22Rv1 (cell line): ENCODE results near the gene SCEL.

ENCODE experiments used
- H3K27ac ChIP-seq: fragments of 450-650 bp; 2 replicates; pipeline ENCODE4 v1.5.1; 2017
- ZFX ChIP-seq: fragments of 450-650 bp; IDR thresholded peaks from 2 replicates; pipeline ENCODE4 v1.6.1; 2017; ENCODE audit warnings: antibody characterized with exemption, borderline replicate concordance
- TF ChIP-seq, protein P1 (sequence below): fragments of 450-650 bp; IDR thresholded peaks from 2 replicates; pipeline ENCODE4 v1.5.1; 2017; ENCODE audit warnings: mild to moderate bottlenecking

The SCEL gene

DNA sequence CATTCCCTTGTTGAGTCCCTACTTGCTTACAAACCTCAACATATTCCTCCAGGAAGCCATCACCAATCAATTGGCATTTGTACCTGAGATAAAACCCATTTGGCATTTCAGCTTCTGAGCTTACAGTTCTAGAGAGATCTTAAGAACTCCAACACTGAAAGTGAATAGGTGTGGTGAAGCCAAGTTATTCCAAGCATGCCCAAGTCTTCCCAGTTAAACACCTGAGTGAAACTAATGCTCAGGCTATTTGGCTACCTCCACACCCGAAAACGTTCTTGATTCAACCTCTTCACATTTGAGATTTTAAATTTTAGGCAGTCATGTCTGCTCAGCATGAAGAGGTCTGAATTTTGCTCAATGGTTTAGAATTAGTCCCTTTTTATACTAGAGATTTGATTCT, 2.5 kb upstream of the SCEL start:
- H3K27ac ChIP-seq: no peak overlapping the region
- TF ChIP-seq, protein P1, sequence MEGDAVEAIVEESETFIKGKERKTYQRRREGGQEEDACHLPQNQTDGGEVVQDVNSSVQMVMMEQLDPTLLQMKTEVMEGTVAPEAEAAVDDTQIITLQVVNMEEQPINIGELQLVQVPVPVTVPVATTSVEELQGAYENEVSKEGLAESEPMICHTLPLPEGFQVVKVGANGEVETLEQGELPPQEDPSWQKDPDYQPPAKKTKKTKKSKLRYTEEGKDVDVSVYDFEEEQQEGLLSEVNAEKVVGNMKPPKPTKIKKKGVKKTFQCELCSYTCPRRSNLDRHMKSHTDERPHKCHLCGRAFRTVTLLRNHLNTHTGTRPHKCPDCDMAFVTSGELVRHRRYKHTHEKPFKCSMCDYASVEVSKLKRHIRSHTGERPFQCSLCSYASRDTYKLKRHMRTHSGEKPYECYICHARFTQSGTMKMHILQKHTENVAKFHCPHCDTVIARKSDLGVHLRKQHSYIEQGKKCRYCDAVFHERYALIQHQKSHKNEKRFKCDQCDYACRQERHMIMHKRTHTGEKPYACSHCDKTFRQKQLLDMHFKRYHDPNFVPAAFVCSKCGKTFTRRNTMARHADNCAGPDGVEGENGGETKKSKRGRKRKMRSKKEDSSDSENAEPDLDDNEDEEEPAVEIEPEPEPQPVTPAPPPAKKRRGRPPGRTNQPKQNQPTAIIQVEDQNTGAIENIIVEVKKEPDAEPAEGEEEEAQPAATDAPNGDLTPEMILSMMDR: no peak
- TF ChIP-seq ZFX: no peak

DNA sequence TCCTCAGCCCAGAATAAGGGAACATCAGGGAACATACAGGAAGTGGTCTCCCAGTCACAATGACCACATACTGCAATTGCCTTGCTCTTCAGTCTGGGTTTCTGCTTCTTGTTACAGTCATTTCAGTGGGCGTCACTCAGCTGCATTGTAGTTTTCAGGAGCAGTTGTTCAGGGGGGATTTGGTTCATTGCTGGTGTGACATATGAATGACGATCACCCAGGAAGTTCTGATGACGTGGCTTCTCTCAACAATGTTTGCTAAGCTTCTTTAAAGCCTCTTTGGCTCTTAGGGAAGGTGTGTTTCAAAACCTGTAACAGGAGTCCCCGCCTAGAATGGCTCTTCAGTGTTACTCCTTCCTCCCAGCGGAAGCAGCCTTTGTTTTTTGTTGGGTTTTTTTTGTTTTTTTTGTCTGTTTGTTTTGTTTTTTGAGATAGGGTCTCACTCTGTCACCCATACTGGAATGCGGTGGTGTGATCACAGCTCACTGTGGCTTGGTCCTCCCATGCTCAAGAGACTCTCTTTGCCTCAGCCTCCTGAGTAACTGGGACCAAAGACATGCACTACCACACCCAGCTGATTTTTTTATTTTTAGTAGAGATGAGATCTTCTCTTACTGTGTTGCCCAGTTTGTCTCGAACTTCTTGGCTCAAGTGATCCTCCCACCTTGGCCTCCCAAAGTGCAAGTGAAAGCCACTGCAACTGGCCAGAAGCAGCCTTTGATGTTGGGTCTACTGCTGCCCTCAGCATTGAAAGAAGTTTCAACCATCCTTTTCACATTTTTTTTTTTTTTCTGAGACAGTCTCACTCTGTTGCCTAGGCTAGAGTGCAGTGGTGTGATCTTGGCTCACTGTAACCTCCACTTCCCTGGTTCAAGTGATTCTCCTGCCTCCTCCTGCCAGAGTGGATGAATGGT, 1.4 kb upstream of the SCEL start:
- no peak overlapping the region for H3K27ac ChIP-seq
- TF ChIP-seq ZFX: no peak
- TF ChIP-seq, protein P1: no peak

DNA sequence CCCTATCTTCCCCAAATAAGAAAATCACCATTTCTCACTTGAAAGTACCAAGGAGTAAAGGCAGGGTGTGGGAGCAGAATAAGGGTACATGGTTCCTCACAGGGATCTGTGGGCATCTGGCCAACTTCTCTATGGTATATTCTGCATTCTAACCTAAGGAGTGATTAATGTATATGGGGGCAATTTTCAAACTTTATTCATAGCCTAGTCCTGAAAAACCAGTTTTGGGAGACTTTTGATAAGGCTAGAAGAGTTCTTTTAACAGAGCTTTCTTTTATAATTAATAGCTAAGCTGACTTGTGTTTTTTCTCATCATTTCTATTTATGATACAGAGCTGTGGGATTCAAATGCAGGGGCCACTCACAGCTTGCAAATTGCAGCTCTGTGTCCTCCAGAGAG, 852 bp downstream of the SCEL start:
- no peak overlapping the region for H3K27ac ChIP-seq
- TF ChIP-seq, protein P1: no peak

DNA sequence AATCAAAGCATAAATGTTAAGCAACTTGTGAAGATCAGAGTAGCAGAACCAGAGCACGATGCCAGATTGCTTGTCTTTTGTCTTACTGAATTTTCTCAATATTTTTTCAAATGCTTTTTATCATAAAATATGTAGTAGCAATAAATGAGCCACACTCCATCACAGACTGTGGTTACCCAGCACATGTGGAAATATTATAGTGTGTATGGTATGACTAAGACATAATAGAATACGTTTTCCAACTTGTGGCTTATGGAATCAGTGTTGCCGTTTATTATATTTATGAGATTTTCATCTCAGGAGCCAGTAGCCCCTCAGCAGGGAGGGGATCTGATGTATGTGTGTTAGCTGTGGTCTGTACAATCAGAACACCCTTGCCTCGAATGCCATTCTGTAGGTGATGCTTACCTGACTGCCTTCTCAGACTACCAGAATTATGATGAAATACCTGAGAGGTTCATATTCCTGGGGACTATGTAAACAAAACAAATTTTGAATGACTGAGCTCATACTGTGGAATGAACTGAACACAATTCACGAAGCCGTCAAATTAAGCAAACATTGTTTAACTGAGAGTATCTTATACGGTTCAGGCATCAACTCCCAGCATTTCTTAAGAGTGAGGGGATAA, 1.9 kb downstream of the SCEL start:
- TF ChIP-seq ZFX: no peak
- TF ChIP-seq, protein P1: no peak
- no peak overlapping the region for H3K27ac ChIP-seq

DNA sequence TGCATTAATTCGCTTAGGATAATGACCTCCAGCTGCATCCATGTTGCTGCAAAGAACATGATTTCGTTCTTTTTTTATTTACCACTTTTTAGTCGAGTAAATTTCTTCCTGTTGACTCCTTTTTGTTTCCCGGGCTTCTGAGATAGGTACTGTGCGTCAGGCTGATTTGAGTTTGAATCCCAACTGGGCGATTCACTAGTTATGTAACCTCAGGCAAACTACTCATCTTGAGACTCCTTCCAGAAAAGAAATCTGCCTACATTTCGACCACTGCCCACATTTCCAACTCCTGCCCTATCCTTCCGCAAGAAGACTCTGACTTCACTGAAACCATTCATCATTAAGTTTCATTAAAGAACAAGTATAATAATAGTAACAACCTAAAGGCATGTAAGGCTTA, 8.2 kb downstream of the SCEL start:
- no peak for TF ChIP-seq ZFX
- TF ChIP-seq, protein P1: no peak
- H3K27ac ChIP-seq: no peak overlapping the region

DNA sequence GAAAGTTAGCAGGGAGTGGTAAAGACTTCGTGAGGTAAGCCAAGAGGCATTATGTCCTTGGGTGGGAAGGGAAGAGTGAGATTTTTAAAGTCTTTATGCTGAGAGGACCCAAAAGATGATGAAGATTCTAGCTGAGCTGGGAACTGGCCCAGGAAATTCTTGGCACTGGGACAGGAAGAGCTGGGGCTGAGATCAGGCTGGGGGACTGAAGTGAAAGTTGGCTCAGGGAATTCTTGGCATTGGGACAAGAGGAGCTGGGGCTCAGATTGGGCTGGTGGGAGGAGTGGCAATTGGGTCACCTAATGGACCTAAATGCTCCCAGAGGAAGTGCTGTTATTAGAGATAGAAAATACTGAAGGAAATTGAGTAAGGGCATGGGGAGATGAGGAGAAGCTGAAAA, 8.8 kb downstream of the SCEL start:
- TF ChIP-seq, protein P1: no peak
- no peak for TF ChIP-seq ZFX
- H3K27ac ChIP-seq: no peak overlapping the region

DNA sequence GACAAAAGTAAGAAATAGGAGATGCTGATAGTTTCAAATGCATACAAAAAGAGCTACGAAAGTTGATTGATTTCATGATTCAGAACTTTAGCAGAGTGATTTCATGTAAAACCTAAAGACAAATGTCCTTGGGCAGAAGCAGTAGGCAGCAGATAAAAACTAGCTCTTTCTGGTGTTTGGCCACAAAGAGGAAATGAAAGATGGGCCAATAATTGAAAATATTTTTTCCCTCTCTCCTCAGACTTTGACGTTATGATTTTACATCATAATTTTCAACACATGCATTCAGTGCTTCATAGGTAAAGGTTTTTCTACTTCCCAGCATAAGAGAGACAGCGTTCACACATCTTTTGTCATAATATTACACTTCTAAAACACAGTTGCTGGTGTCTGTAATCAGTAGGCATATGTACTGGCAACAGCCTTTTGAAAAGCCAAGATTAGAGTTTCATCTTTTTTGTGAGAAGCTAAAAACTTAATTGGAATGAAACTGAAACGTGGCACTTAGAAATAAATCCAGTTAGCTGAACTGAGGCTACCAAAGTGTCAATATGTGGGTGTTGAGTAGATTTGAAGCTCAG, 9.3 kb downstream of the SCEL start:
- TF ChIP-seq, protein P1: no peak
- TF ChIP-seq ZFX: no peak
- H3K27ac ChIP-seq: no peak overlapping the region
